ENCODE measurements around the gene TSPO. TPM values are rescaled to one million over a fixed set of nuclear protein-coding genes. Genes with fewer than 3 reads are reported as not detected.

The TSPO gene
- total RNA-seq, 2 donors from 2014 or later = 266 to 426 TPM

- H3K4me3 ChIP-seq = peak overlapping the region; percentile 86
- TF ChIP-seq CTCF (IDR thresholded peaks at IDR 0.05) = no peak
- peak overlapping the region; percentile 76 for H3K27ac ChIP-seq
- DNase-seq = peak; percentile 76
- intact Hi-C loops (cut with DNase I) = no loop called here
- H3K9me3 ChIP-seq = no peaks in the 10 kb centered on the region
- no peaks in the 10 kb centered on the region for H3K27me3 ChIP-seq
- H3K4me1 ChIP-seq = peaks cover 12% of the 10 kb centered on the region
- H3K9ac ChIP-seq (ENCODE audit: low read depth in 2 of 2, low read length in 2 of 2) = peak overlapping the region; percentile 81 to 90
- no peaks in the 10 kb centered on the region for H3K36me3 ChIP-seq
These were observed 34.5 kb downstream of the TSPO start for GRCh38 chr22:43185860-43186261.

- Histone ChIP-seq H3K4me1 (peaks cover 12% of the 10 kb centered on the region), H3K9ac (ENCODE audit: low read depth in 2 of 2, low read length in 2 of 2) (peak within 1 kb of the TSS; percentile 81 to 90), H3K4me3 (peak within 1 kb of the TSS; percentile 86)
These were observed 35.2 kb downstream of the TSPO start, which contains the start of gene TTLL12 for GRCh38 chr22:43186272-43187170. TTLL12 (minus strand) TSS chr22:43187134; CDS start chr22:43187069, 65 bp downstream.

GRCh38 chr22:43187171-43188099, 36.1 kb downstream of the TSPO start:
- no peaks in the 10 kb centered on the region for H3K27me3 ChIP-seq
- H3K9me3 ChIP-seq = no peaks in the 10 kb centered on the region
- H3K4me3 ChIP-seq = peak overlapping the region; percentile 31
- TF ChIP-seq CTCF (IDR thresholded peaks at IDR 0.05) = peak; percentile 65
- H3K4me1 ChIP-seq = peaks cover 12% of the 10 kb centered on the region
- H3K27ac ChIP-seq = peak overlapping the region; percentile 88
- peak; percentile 98 for DNase-seq
- intact Hi-C loops (cut with DNase I) = no loop called here
- H3K36me3 ChIP-seq = no peaks in the 10 kb centered on the region
- peak overlapping the region; percentile 51 for H3K9ac ChIP-seq (ENCODE audit: low read depth in 2 of 2, low read length in 2 of 2)

More at GRCh38 chr22:43186272-43187170, 35.2 kb downstream of the TSPO start, which contains the start of gene TTLL12:
- peak within 1 kb of the TSS; percentile 88 for H3K27ac ChIP-seq
- no peaks in the 10 kb centered on the region for H3K9me3 ChIP-seq
- intact Hi-C loops (cut with DNase I) = no loop called here
- H3K36me3 ChIP-seq = no peaks in the 10 kb centered on the region
- H3K27me3 ChIP-seq = no peaks in the 10 kb centered on the region
- no peak for DNase-seq
- no peak for TF ChIP-seq CTCF (IDR thresholded peaks at IDR 0.05)

- intact Hi-C loops (cut with DNase I) = no loop called here
These were observed 37.6 kb downstream of the TSPO start for GRCh38 chr22:43188829-43189545.

More at GRCh38 chr22:43188829-43189545, 37.6 kb downstream of the TSPO start:
- no peak for TF ChIP-seq CTCF (IDR thresholded peaks at IDR 0.05)
- no peak overlapping the region for H3K27ac ChIP-seq
- H3K4me1 ChIP-seq = peaks cover 11% of the 10 kb centered on the region
- H3K9me3 ChIP-seq = no peaks in the 10 kb centered on the region
- H3K4me3 ChIP-seq = no peak overlapping the region
- no peak overlapping the region for H3K9ac ChIP-seq (ENCODE audit: low read depth in 2 of 2, low read length in 2 of 2)
- no peak for DNase-seq
- H3K36me3 ChIP-seq = no peaks in the 10 kb centered on the region
- H3K27me3 ChIP-seq = no peaks in the 10 kb centered on the region

Measured in colonic mucosa (tissue), 4 donors.